GM21825 (cell line): Measurements from ENCODE around the gene MZT2B.
"Not testable (repeated sequence)": the region's sequence is repeated elsewhere in the genome, so short reads cannot be mapped to it uniquely, and the experiment has no call there.

ENCODE experiments used
- ATAC-seq: cut with Tn5 transposase; IDR thresholded peaks from one replicate; pipeline ENCODE4 v1.9.1; 2021; ENCODE audit warnings: mild to moderate bottlenecking, moderate library complexity; ENCODE audit not compliant: unreplicated experiment

MZT2B gene

GRCh38 chr2:130152136-130152815 is 29.8 kb upstream of the MZT2B start:
- not testable (repeated sequence) for ATAC-seq

GRCh38 chr2:130152816-130153595 is 29.1 kb upstream of the MZT2B start:
- ATAC-seq, result no peak

- not testable (repeated sequence) for ATAC-seq
Observed at GRCh38 chr2:130153721-130154422, 28.2 kb upstream of the MZT2B start.

GRCh38 chr2:130154423-130154770 is 27.7 kb upstream of the MZT2B start:
- ATAC-seq, result not testable (repeated sequence)

- no peak for ATAC-seq
Observed at GRCh38 chr2:130154773-130155765, 27.0 kb upstream of the MZT2B start.

GRCh38 chr2:130155956-130156623 is 26.0 kb upstream of the MZT2B start:
- not testable (repeated sequence) for ATAC-seq

- ATAC-seq, result no peak
Observed at GRCh38 chr2:130156624-130157004, 25.4 kb upstream of the MZT2B start.

GRCh38 chr2:130157354-130157753 is 24.7 kb upstream of the MZT2B start:
- peak; percentile 34 for ATAC-seq

- peak; percentile 87 for ATAC-seq
Observed at GRCh38 chr2:130157825-130158514, 24.1 kb upstream of the MZT2B start.

GRCh38 chr2:130158631-130159030 is 23.4 kb upstream of the MZT2B start:
- ATAC-seq, result no peak

GRCh38 chr2:130159376-130159775 is 22.7 kb upstream of the MZT2B start:
- ATAC-seq, result not testable (repeated sequence)

- no peak for ATAC-seq
Observed at GRCh38 chr2:130160131-130160530, 21.9 kb upstream of the MZT2B start.

- not testable (repeated sequence) for ATAC-seq
Observed at GRCh38 chr2:130160838-130161705, 21.0 kb upstream of the MZT2B start.

- not testable (repeated sequence) for ATAC-seq
Observed at GRCh38 chr2:130162486-130162885, 19.6 kb upstream of the MZT2B start.

- no peak for ATAC-seq
Observed at GRCh38 chr2:130162968-130163367, 19.1 kb upstream of the MZT2B start.

GRCh38 chr2:130165293-130166016 is 16.6 kb upstream of the MZT2B start:
- ATAC-seq, result no peak

GRCh38 chr2:130166611-130167010 is 15.5 kb upstream of the MZT2B start:
- not testable (repeated sequence) for ATAC-seq

GRCh38 chr2:130169163-130169562 is 12.9 kb upstream of the MZT2B start:
- ATAC-seq, result not testable (repeated sequence)
